Upper lobe of left lung (tissue), 6 donors: ENCODE measurements around the gene PDE4C. TPM values are rescaled to one million over a fixed set of nuclear protein-coding genes. Genes with fewer than 3 reads are reported as not detected.

Experiments
- ATAC-seq, 2 donors: fragments of 200-7000 bp; cut with Tn5 transposase; one replicate each; pipeline ENCODE4 v1.9.1; 2022; ENCODE audit warnings: mild to moderate bottlenecking in 2 of 2, moderate library complexity in 2 of 2; ENCODE audit not compliant: low FRiP score in 2 of 2
- DNase-seq, 2 donors: peaks; one replicate each; pipeline ENCODE4 v3.0.0-alpha.2; 2019 to 2020
- H3K27ac ChIP-seq, 4 donors: fragments of 200-600 bp; sonication (generic); one replicate each; pipeline ENCODE4 v1.5.1; 2016 to 2019
- H3K27me3 ChIP-seq, 4 donors: fragments of 200-600 bp; sonication (generic); one replicate each; pipeline ENCODE4 v1.5.1; 2017 to 2019
- H3K36me3 ChIP-seq, 4 donors: fragments of 200-600 bp; sonication (generic); one replicate each; pipeline ENCODE4 v1.5.1; 2016 to 2019
- H3K4me1 ChIP-seq, 4 donors: fragments of 200-600 bp; sonication (generic); one replicate each; pipeline ENCODE4 v1.5.1; 2018 to 2019
- H3K4me3 ChIP-seq, 4 donors: fragments of 200-600 bp; sonication (generic); one replicate each; pipeline ENCODE4 v1.5.1; 2017 to 2019; ENCODE audit warnings: mild to moderate bottlenecking in 2 of 4, moderate library complexity in 1 of 4
- H3K9me3 ChIP-seq, 4 donors: fragments of 200-600 bp; sonication (generic); one replicate each; pipeline ENCODE4 v1.5.1; 2018 to 2019
- EP300 ChIP-seq, 4 donors: sonication (generic); formaldehyde crosslinking; IDR thresholded peaks; one replicate each; pipeline ENCODE4 v1.5.1; 2017; ENCODE audit warnings: antibody characterized with exemption in 4 of 4, control low read depth in 2 of 4
- POLR2A ChIP-seq, 4 donors: fragments of 450-650 bp; IDR thresholded peaks; one replicate each; pipeline ENCODE4 v1.5.1; 2016 to 2017; ENCODE audit warnings: antibody characterized with exemption in 4 of 4, mild to moderate bottlenecking in 2 of 4
- POLR2AphosphoS5 ChIP-seq, 2 donors: sonication (generic); formaldehyde crosslinking; IDR thresholded peaks; one replicate each; pipeline ENCODE4 v1.5.1; 2017; ENCODE audit warnings: antibody characterized with exemption in 2 of 2
- WGBS, 2 donors: methylation state at CpG; one replicate each; pipeline ENCODE4 v1.1.5; 2017 to 2018; 5-methylcytosine and 5-hydroxymethylcytosine counted together
- total RNA-seq, 6 donors: library from RNA; depleted of rRNA in 4 of 6; stranded (reverse); fragments of >200 nt in 4 of 6; gene quantifications; one replicate each; pipeline versions ENCODE4 v1.1.0 to v1.2.1, GENCODE V29; 2016 to 2021
- TF ChIP-seq, protein P1 (sequence below), 6 experiments: fragments of 450-650 bp in 4 of 6; fragments of 200-600 bp in 2 of 6; sonication (generic) in 2 of 6; IDR thresholded peaks; one replicate each; pipeline ENCODE4 v1.5.1; 2016 to 2019; ENCODE audit warnings: antibody characterized with exemption in 6 of 6
- donor health status: DM: no; HTN: no; CAD: no; lungs with moderate emphysema.
- donor health status: DM: no; HTN: yes; CAD: no; lungs with severe emphysema.

Gene PDE4C
- total RNA-seq, 6 donors from 2014 or later, result 6.4 to 479 (median 21.0) TPM

DNA sequence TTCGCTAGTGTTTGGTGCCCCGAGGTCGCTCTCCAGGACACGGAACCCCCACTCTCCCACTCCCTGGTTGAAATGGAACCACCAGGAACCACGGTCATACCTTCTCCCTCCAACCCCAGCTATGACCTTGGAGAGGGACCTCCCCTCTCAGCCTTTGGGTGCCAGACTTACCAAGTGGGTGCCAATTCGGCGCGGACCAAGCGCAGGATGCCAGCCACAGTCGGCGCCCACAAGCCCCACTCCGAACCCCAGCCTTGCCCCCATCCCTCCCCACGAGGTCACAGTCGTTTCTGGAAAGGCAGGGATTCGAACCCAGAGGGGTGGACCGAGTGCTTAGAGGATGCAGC is 910 bp downstream of the PDE4C start:
- H3K27ac ChIP-seq, result peak overlapping the region in 2 of 4 donors; percentile 17 to 77
- ATAC-seq, result no peak

DNA sequence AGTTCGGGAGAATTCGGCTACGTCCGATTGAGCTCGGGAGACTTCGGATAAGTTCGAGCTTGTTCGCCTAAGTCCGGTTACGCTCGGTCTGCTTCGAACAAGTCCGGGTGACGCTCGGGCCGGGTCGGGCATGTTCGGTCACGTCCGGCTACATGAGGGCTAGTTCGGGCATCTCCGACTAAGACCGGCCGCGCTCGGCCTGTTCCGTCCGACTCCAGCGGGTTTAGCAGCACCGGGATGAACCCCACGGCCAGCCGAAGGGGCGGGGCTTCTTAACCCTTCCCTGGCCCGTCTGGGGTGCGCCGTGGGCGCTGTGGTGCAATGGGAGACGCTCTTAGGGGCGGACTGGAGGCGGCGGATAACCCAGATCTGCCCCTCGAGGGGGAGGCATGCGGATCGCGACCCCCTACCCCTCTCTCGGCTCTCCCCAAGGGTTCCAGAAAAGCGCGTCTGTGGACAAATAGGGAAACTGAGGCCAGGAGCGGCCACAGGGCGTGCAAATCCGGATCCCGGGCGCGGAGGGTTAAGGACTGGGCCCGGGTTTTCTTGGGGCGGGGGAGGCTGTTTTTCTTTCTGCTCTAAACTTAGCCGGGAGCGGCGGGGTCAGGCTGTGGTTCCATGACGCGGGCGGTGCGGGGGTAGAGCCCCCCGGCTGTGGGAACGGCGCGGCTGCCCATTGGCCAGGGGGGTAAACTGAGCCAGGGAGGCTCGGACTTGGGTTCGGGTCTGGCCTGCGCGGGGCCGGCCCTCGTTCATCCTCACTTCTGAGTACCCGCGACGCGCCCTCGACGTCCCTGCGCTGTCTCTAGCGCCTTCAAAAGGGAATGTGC is 1.5 kb downstream of the PDE4C start:
- WGBS, 2 donors, result 4 to 17% methylated on average over 21 to 37 of the region's 81 CpGs
- Histone ChIP-seq H3K9me3 (no peaks in the 10 kb centered on the region), H3K36me3 (no peaks in the 10 kb centered on the region), H3K27me3 (peaks cover 0 to 19% (median 10%) of the 10 kb centered on the region in 4 donors), H3K4me3 (peak overlapping the region in 3 of 4 donors; percentile 44 to 57 (median 52)), H3K4me1 (peaks cover 17 to 32% (median 27%) of the 10 kb centered on the region in 4 donors), H3K27ac (peak overlapping the region in 2 of 4 donors; percentile 68 to 77)
- ATAC-seq, result peak; percentile 98 to 99
- peak; percentile 95 to 99 for DNase-seq
- TF ChIP-seq EP300 (IDR thresholded peaks at IDR 0.05) (no peak), POLR2A (IDR thresholded peaks at IDR 0.05) (no peak), POLR2AphosphoS5 (IDR thresholded peaks at IDR 0.05) (no peak)
- TF ChIP-seq, protein P1, sequence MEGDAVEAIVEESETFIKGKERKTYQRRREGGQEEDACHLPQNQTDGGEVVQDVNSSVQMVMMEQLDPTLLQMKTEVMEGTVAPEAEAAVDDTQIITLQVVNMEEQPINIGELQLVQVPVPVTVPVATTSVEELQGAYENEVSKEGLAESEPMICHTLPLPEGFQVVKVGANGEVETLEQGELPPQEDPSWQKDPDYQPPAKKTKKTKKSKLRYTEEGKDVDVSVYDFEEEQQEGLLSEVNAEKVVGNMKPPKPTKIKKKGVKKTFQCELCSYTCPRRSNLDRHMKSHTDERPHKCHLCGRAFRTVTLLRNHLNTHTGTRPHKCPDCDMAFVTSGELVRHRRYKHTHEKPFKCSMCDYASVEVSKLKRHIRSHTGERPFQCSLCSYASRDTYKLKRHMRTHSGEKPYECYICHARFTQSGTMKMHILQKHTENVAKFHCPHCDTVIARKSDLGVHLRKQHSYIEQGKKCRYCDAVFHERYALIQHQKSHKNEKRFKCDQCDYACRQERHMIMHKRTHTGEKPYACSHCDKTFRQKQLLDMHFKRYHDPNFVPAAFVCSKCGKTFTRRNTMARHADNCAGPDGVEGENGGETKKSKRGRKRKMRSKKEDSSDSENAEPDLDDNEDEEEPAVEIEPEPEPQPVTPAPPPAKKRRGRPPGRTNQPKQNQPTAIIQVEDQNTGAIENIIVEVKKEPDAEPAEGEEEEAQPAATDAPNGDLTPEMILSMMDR (IDR thresholded peaks at IDR 0.05), result no peak

More for the DNA sequence above, 910 bp downstream of the PDE4C start:
- Histone ChIP-seq H3K36me3 (no peaks in the 10 kb centered on the region), H3K9me3 (no peaks in the 10 kb centered on the region), H3K4me1 (peaks cover 17 to 32% (median 27%) of the 10 kb centered on the region in 4 donors), H3K27me3 (peaks cover 0 to 19% (median 10%) of the 10 kb centered on the region in 4 donors), H3K4me3 (peak overlapping the region in 1 of 4 donors; percentile 57)
- TF ChIP-seq, protein P1 (IDR thresholded peaks at IDR 0.05), result no peak
- WGBS, 2 donors, result 16 to 36% methylated on average over 5 to 16 of the region's 16 CpGs
- DNase-seq, result no peak

DNA sequence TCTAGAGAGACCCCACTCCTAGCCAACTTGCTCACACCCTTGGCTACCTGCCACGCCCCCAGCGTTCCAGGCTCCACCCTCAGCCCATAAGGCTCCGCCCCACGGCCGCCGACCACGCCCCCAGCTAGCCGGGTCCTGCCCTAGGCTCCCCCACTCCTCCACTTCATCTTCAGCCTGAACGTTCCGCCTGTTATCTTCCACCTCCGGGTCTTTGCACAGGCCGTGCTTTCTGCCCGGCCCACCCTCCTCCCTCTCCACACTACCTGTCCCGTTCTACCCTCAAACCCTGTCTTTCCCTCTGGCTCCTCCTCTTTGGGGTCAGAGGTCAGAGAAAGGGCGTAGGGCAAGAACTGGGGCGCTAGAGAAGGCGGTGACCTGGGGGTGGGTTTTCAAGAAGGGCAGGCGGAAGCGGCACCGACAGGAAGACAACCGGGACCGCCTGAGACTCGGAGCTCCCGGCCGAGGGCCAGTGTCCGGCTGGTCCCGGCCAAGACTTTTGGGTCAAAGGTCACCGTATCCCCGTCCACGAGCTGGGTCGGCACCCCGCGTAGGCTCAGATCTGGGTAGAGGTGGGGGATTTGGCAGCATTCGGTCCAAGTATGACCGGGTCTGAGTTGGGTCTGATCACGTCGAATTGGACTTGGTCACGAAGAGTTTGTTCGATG is 2.2 kb downstream of the PDE4C start:
- Histone ChIP-seq H3K36me3 (no peaks in the 10 kb centered on the region), H3K4me3 (peak overlapping the region; percentile 11 to 57 (median 48)), H3K27ac (peak overlapping the region in 3 of 4 donors; percentile 35 to 77 (median 68)), H3K4me1 (peaks cover 17 to 32% (median 27%) of the 10 kb centered on the region in 4 donors), H3K9me3 (no peaks in the 10 kb centered on the region), H3K27me3 (peaks cover 0 to 19% (median 10%) of the 10 kb centered on the region in 4 donors)
- DNase-seq, result peak; percentile 48 to 91
- ATAC-seq, result peak; percentile 9 to 47
- 8 to 17% methylated on average over 23 to 36 of the region's 39 CpGs for WGBS, 2 donors
- TF ChIP-seq POLR2AphosphoS5 (IDR thresholded peaks at IDR 0.05), result peak in 1 of 2 donors; percentile 10
- TF ChIP-seq POLR2A (IDR thresholded peaks at IDR 0.05), result peak in 1 of 4 donors; percentile 21
- TF ChIP-seq, protein P1 (IDR thresholded peaks at IDR 0.05), result no peak
- no peak for TF ChIP-seq EP300 (IDR thresholded peaks at IDR 0.05)

DNA sequence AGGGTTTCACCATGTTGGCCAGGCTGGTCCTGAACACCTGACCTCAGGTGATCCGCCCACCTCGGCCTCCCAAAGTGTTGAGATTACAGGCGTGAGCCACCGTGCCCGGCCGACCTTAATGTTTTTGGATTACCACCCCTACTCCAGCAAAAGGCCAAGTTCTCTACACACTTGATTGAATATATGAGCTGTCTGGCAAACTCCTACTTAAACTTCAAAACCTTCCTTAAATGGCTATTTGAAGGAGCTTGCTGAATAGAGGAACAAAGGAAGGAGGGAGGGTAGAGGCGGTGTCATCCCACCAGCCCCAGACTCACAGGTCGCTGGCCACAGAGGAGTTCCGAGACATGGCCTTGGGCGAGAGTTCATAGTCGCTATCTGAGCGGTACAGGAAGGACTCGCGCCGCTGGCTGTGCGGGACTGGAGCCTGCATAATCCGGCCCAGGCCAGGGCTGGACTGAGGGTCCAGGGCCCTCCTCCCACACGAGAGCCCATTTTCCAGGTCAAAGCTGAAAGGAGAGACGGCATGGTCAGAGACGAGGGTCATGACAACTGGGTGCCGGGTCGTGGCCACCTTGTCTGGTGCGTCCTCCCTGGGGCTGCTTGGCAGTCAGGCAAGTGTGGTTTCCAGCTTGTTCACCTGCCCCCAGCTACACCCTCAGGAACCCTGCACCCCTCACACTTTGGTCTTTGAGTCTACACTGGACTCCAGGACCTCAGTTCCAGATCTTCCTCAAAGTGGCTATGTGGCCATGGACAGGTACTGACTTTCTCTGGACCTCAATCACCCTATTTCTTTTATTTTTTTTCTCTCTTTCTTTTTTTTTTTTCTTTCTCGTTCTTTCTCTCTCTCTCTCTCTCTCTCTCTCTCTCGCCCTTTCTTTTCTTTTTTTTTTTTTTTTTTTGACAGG is 4.2 kb downstream of the PDE4C start:
- Histone ChIP-seq H3K4me1 (peaks cover 17 to 32% (median 27%) of the 10 kb centered on the region in 4 donors), H3K9me3 (no peaks in the 10 kb centered on the region), H3K27ac (no peak overlapping the region), H3K27me3 (peaks cover 0 to 19% (median 10%) of the 10 kb centered on the region in 4 donors), H3K4me3 (no peak overlapping the region), H3K36me3 (no peaks in the 10 kb centered on the region)
- DNase-seq (peak in 1 of 2 donors; percentile 62), ATAC-seq (no peak)
- TF ChIP-seq POLR2AphosphoS5 (IDR thresholded peaks at IDR 0.05) (no peak), POLR2A (IDR thresholded peaks at IDR 0.05) (no peak), EP300 (IDR thresholded peaks at IDR 0.05) (no peak)
- TF ChIP-seq, protein P1 (IDR thresholded peaks at IDR 0.05), result no peak
- 84 to 88% methylated on average over 23 to 25 of the region's 25 CpGs for WGBS, 2 donors
